ENCODE measurements around the gene G3BP1. TPM values are rescaled to one million over a fixed set of nuclear protein-coding genes. Genes with fewer than 3 reads are reported as not detected.

G3BP1 gene
- total and polyA plus RNA-seq, 9 of the 15 experiments (the other 6 are each of a cell fraction or from before 2014, with no cell fraction given) = 54.7 to 264 (median 105) TPM

- TF ChIP-seq SFPQ (IDR thresholded peaks at IDR 0.05; ENCODE audit: low read depth, low read length) (no peak), FUS (optimal IDR thresholded peaks at IDR 0.05; ENCODE audit: low read depth, low read length) (no peak), ZNF253 (CRISPR knock-in tag; conservative IDR thresholded peaks at IDR 0.05) (no peak)
- BruUV-seq (replicated peaks) = no TSS peak
- ChIA-PET CTCF (ENCODE audit: low intra/inter-chr PET ratio) (no interaction called here), POLR2A (interaction anchor here (1.5 to 2.8 kb wide), 3 partner anchors 10 to 22 kb away, joined by 5 to 13 read pairs (median 11); partner anchors contain the start of gene G3BP1)
- peaks cover 72% of the 10 kb centered on the region for H3K36me3 ChIP-seq (ENCODE audit: control insufficient read depth, insufficient read depth, low read length)
- no peak overlapping the region; the same call in 2 of the 3 replicates for H3K27ac ChIP-seq (ENCODE audit: extremely low read depth, low read depth, low read length)
- ATAC-seq = no peak
- H3K9me1 ChIP-seq (ENCODE audit: control insufficient read depth, insufficient read depth, low read length) = no peaks in the 10 kb centered on the region
- peak overlapping the region; percentile 0 to 77; a peak in 1 of 4 replicates for H3K9ac ChIP-seq (ENCODE audit: insufficient read depth in 1 of 2, low read depth in 2 of 2, low read length in 2 of 2)
- H3K4me1 ChIP-seq (replicated peaks in 1 of 2; ENCODE audit: control insufficient read depth in 2 of 2, insufficient read depth in 2 of 2, low read length in 2 of 2) = peaks cover 3 to 26% of the 10 kb centered on the region in 2 experiments
- intact Hi-C loops (cut with micrococcal nuclease) = no loop called here
- H3K4me2 ChIP-seq (ENCODE audit: insufficient read depth, low read length) = no peak overlapping the region
- H3K79me2 ChIP-seq (ENCODE audit: control insufficient read depth, insufficient read depth, low read length) = peaks cover 99% of the 10 kb centered on the region
- no peak overlapping the region for H2AFZ ChIP-seq (ENCODE audit: low read depth, low read length)
- H4K20me1 ChIP-seq (replicated peaks; ENCODE audit: control insufficient read depth, insufficient read depth, low read length) = peaks cover 32% of the 10 kb centered on the region
- 78% methylated on average over 3 of the region's 3 CpGs for WGBS (ENCODE audit: insufficient coverage, low coverage, missing lambda C conversion rate)
- DNase-seq (ENCODE audit: extremely low read depth in 1 of 4, low spot score in 3 of 4) = no peak
- no peak for FAIRE-seq
- H3K9me3 ChIP-seq (replicated peaks; ENCODE audit: control insufficient read depth, insufficient read depth, low read depth, low read length) = no peaks in the 10 kb centered on the region
- in situ Hi-C loops (cut with MboI) = no loop called here
- no peaks in the 10 kb centered on the region for H3K27me3 ChIP-seq (ENCODE audit: control insufficient read depth in 2 of 2, insufficient read depth in 2 of 2, low read length in 2 of 2)
- H3K4me3 ChIP-seq = no peak overlapping the region
Observed at GRCh38 chr5:151784141-151784540, 12.4 kb downstream of the G3BP1 start.

DNA sequence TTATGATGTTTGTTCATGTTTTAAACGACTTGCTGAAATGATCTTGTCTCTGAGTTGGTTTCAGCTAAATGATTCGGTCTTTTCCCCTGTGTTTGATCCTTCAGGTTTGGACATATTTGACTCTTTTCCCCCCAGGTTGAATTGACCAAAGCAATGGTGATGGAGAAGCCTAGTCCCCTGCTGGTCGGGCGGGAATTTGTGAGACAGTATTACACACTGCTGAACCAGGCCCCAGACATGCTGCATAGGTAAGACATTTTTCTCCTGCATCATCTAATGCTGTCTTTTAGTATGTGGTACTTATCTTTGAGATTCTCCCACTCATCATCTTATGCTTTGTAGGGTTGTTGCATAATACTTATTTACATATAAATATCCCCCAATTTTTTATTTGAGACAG lies 14.7 kb downstream of the G3BP1 start:
- ChIA-PET CTCF (ENCODE audit: low intra/inter-chr PET ratio) (no interaction called here), POLR2A (interaction anchor here (1.5 kb wide), 2 partner anchors 9 to 14 kb away, joined by 4 read pairs; partner anchors contain the start of gene G3BP1)
- H3K9me1 ChIP-seq (ENCODE audit: control insufficient read depth, insufficient read depth, low read length) = no peaks in the 10 kb centered on the region
- in situ Hi-C loops (cut with MboI) (no loop called here), intact Hi-C loops (cut with micrococcal nuclease) (no loop called here)
- H3K4me3 ChIP-seq = no peak overlapping the region
- no peak overlapping the region for H2AFZ ChIP-seq (ENCODE audit: low read depth, low read length)
- WGBS (ENCODE audit: insufficient coverage, low coverage, missing lambda C conversion rate) = 73% methylated on average over 4 of the region's 4 CpGs
- peaks cover 80% of the 10 kb centered on the region for H3K36me3 ChIP-seq (ENCODE audit: control insufficient read depth, insufficient read depth, low read length)
- H3K4me2 ChIP-seq (ENCODE audit: insufficient read depth, low read length) = no peak overlapping the region
- H3K4me1 ChIP-seq (replicated peaks in 1 of 2; ENCODE audit: control insufficient read depth in 2 of 2, insufficient read depth in 2 of 2, low read length in 2 of 2) = peaks cover 3 to 8% of the 10 kb centered on the region in 2 experiments; a peak in 2 of 5 replicates
- no peaks in the 10 kb centered on the region for H3K9me3 ChIP-seq (replicated peaks; ENCODE audit: control insufficient read depth, insufficient read depth, low read depth, low read length)
- no TSS peak for BruUV-seq (replicated peaks)
- FAIRE-seq (peak; percentile 71), DNase-seq (ENCODE audit: extremely low read depth in 1 of 4, low spot score in 3 of 4) (no peak), ATAC-seq (peak; percentile 58)
- peaks cover 97% of the 10 kb centered on the region for H3K79me2 ChIP-seq (ENCODE audit: control insufficient read depth, insufficient read depth, low read length)
- H3K27ac ChIP-seq (ENCODE audit: extremely low read depth, low read depth, low read length) = no peak overlapping the region
- peaks cover 15% of the 10 kb centered on the region; the same call in 1 of the 2 replicates for H4K20me1 ChIP-seq (replicated peaks; ENCODE audit: control insufficient read depth, insufficient read depth, low read length)
- no peaks in the 10 kb centered on the region for H3K27me3 ChIP-seq (ENCODE audit: control insufficient read depth in 2 of 2, insufficient read depth in 2 of 2, low read length in 2 of 2)
- no peak overlapping the region for H3K9ac ChIP-seq (ENCODE audit: insufficient read depth in 1 of 2, low read depth in 2 of 2, low read length in 2 of 2)
- TF ChIP-seq, protein P1, sequence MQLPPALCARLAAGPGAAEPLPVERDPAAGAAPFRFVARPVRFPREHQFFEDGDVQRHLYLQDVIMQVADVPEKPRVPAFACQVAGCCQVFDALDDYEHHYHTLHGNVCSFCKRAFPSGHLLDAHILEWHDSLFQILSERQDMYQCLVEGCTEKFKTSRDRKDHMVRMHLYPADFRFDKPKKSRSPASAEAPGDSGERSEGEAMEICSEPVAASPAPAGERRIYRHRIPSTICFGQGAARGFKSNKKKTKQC (CRISPR knock-in tag; IDR thresholded peaks at IDR 0.05) = no peak
- TF ChIP-seq HDAC3 (IDR thresholded peaks at IDR 0.05; ENCODE audit: borderline replicate concordance, partially characterized antibody) (no peak), ZNF79 (CRISPR knock-in tag; IDR thresholded peaks at IDR 0.05; ENCODE audit: low read depth) (no peak), NRF1 (conservative IDR thresholded peaks at IDR 0.05 in 1 of 2, IDR thresholded peaks at IDR 0.05 in 1 of 2) (no peak)
- TF ChIP-seq, protein P2, sequence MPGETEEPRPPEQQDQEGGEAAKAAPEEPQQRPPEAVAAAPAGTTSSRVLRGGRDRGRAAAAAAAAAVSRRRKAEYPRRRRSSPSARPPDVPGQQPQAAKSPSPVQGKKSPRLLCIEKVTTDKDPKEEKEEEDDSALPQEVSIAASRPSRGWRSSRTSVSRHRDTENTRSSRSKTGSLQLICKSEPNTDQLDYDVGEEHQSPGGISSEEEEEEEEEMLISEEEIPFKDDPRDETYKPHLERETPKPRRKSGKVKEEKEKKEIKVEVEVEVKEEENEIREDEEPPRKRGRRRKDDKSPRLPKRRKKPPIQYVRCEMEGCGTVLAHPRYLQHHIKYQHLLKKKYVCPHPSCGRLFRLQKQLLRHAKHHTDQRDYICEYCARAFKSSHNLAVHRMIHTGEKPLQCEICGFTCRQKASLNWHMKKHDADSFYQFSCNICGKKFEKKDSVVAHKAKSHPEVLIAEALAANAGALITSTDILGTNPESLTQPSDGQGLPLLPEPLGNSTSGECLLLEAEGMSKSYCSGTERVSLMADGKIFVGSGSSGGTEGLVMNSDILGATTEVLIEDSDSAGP (CRISPR knock-in tag; IDR thresholded peaks at IDR 0.05) = no peak
- TF ChIP-seq, protein P3, sequence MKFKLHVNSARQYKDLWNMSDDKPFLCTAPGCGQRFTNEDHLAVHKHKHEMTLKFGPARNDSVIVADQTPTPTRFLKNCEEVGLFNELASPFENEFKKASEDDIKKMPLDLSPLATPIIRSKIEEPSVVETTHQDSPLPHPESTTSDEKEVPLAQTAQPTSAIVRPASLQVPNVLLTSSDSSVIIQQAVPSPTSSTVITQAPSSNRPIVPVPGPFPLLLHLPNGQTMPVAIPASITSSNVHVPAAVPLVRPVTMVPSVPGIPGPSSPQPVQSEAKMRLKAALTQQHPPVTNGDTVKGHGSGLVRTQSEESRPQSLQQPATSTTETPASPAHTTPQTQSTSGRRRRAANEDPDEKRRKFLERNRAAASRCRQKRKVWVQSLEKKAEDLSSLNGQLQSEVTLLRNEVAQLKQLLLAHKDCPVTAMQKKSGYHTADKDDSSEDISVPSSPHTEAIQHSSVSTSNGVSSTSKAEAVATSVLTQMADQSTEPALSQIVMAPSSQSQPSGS (CRISPR knock-in tag; IDR thresholded peaks at IDR 0.05) = no peak

All from K562 (cell line).